Measurements from ENCODE around the gene POLA2.
"Not testable (repeated sequence)": the region's sequence is repeated elsewhere in the genome, so short reads cannot be mapped to it uniquely, and the experiment has no call there.

The POLA2 gene

GRCh38 chr11:65225279-65226102 lies 36.3 kb upstream of the POLA2 start:
- peak; percentile 29 to 47 for DNase-seq (ENCODE audit: low spot score in 2 of 2)
- Mint-ChIP-seq H3K4me3 (peak overlapping the region; percentile 79), H3K9me3 (peaks cover 3% of the 10 kb centered on the region), H3K4me1 (peaks cover 2% of the 10 kb centered on the region), H3K36me3 (no peaks in the 10 kb centered on the region), H3K27me3 (peaks cover 2% of the 10 kb centered on the region), H3K27ac (no peak overlapping the region)
- peak; percentile 87 for ATAC-seq (ENCODE audit: low read depth)

DNA sequence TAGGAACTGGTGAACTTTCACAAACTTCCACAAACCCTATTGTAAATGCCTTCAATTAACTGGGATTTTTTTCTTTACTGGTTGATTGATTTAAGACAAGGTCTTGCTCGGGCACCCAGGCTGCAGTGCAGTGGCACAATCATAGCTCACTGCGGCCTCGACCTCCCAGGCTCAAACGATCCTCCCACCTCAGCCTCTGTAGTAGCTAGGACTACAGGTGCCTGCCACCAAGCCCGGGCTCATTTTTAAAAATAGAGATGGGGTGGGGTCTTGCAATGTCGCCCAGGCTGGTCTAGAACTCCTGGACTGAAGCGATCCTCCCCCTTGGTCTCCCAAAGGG lies 35.7 kb upstream of the POLA2 start:
- no peak for DNase-seq (ENCODE audit: low spot score in 2 of 2)
- Mint-ChIP-seq H3K4me1 (peaks cover 2% of the 10 kb centered on the region), H3K27me3 (peaks cover 2% of the 10 kb centered on the region), H3K27ac (no peak overlapping the region), H3K4me3 (peak overlapping the region; percentile 79), H3K36me3 (no peaks in the 10 kb centered on the region), H3K9me3 (peaks cover 3% of the 10 kb centered on the region)
- ATAC-seq (ENCODE audit: low read depth): no peak

- Mint-ChIP-seq H3K9me3 (peaks cover 3% of the 10 kb centered on the region), H3K4me3 (no peak overlapping the region), H3K4me1 (peaks cover 2% of the 10 kb centered on the region), H3K27ac (no peak overlapping the region), H3K36me3 (no peaks in the 10 kb centered on the region), H3K27me3 (peaks cover 2% of the 10 kb centered on the region)
- ATAC-seq (ENCODE audit: low read depth) (no peak), DNase-seq (ENCODE audit: low spot score in 2 of 2) (no peak)
Measured at GRCh38 chr11:65227879-65228278, 33.9 kb upstream of the POLA2 start.

- ATAC-seq (ENCODE audit: low read depth): no peak
- no peak overlapping the region for H3K27ac Mint-ChIP-seq
- H3K27me3 Mint-ChIP-seq: no peaks in the 10 kb centered on the region
Measured at GRCh38 chr11:65236194-65237059, 25.3 kb upstream of the POLA2 start.

GRCh38 chr11:65238302-65238701 lies 23.5 kb upstream of the POLA2 start:
- not testable (repeated sequence) for H3K36me3 Mint-ChIP-seq; H3K4me1 Mint-ChIP-seq; H3K27me3 Mint-ChIP-seq; DNase-seq (ENCODE audit: low spot score in 2 of 2); ATAC-seq (ENCODE audit: low read depth); H3K27ac Mint-ChIP-seq; H3K4me3 Mint-ChIP-seq; H3K9me3 Mint-ChIP-seq

More at GRCh38 chr11:65236194-65237059, 25.3 kb upstream of the POLA2 start:
- Mint-ChIP-seq H3K4me3 (no peak overlapping the region), H3K36me3 (no peaks in the 10 kb centered on the region), H3K9me3 (no peaks in the 10 kb centered on the region), H3K4me1 (no peaks in the 10 kb centered on the region)
- DNase-seq (ENCODE audit: low spot score in 2 of 2): no peak

DNA sequence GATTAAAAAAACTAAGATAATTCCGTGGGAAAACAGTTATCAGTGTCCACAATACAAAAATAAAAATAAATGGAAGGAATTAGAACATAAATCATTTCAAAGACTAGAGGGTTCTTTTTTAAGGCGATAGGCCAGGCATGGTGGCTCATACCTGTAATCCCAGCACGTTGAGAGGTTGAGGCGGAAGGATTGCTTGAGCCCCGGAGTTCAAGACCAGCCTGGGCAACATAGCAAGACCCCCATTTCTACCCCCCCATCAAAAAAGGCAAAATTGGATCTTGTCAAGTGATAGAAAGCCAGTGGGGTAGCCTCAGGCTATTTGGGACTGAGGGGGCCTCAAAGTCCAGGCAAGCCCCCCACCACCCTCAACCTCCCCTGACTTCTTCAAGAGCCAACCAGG lies 20.6 kb upstream of the POLA2 start:
- ATAC-seq (ENCODE audit: low read depth) (no peak), DNase-seq (ENCODE audit: low spot score in 2 of 2) (no peak)
- Mint-ChIP-seq H3K9me3 (peaks cover 4% of the 10 kb centered on the region), H3K4me1 (no peaks in the 10 kb centered on the region), H3K27me3 (peaks cover 2% of the 10 kb centered on the region), H3K4me3 (no peak overlapping the region), H3K36me3 (peaks cover 3% of the 10 kb centered on the region), H3K27ac (no peak overlapping the region)

DNA sequence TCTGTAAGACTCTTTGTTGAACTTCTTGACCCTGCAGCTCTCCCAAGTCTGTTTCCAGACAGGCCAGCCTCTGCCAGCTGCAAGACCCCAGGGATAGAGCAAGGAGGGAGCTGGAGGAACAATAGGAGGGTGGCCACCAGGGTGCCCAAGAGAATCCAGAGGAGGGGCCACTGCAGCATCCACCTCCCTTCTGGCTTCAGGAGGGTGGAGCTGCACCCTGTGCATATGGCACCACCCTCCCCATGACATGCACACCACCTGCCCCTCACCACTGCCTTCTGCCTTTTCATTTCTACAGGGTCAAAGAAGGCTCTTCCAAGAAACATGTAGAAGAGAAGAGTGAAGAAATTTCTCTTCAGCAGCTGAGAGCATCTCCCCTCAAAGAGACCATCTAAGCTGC lies 20.1 kb upstream of the POLA2 start:
- DNase-seq (ENCODE audit: low spot score in 2 of 2) (no peak), ATAC-seq (ENCODE audit: low read depth) (no peak)
- Mint-ChIP-seq H3K27ac (no peak overlapping the region), H3K4me1 (no peaks in the 10 kb centered on the region), H3K36me3 (peaks cover 3% of the 10 kb centered on the region), H3K27me3 (peaks cover 2% of the 10 kb centered on the region), H3K9me3 (peaks cover 4% of the 10 kb centered on the region), H3K4me3 (no peak overlapping the region)

- Mint-ChIP-seq H3K27ac (no peak overlapping the region), H3K9me3 (peaks cover 4% of the 10 kb centered on the region), H3K27me3 (peaks cover 2% of the 10 kb centered on the region), H3K36me3 (peaks cover 3% of the 10 kb centered on the region), H3K4me1 (no peaks in the 10 kb centered on the region), H3K4me3 (no peak overlapping the region)
- no peak for ATAC-seq (ENCODE audit: low read depth)
- no peak for DNase-seq (ENCODE audit: low spot score in 2 of 2)
Measured at GRCh38 chr11:65242389-65242788, 19.4 kb upstream of the POLA2 start.

GRCh38 chr11:65243797-65244196 lies 18.0 kb upstream of the POLA2 start:
- Mint-ChIP-seq H3K27me3 (peaks cover 2% of the 10 kb centered on the region), H3K4me3 (no peak overlapping the region), H3K9me3 (peaks cover 4% of the 10 kb centered on the region), H3K4me1 (no peaks in the 10 kb centered on the region), H3K27ac (no peak overlapping the region), H3K36me3 (peaks cover 3% of the 10 kb centered on the region)
- ATAC-seq (ENCODE audit: low read depth) (no peak), DNase-seq (ENCODE audit: low spot score in 2 of 2) (no peak)

DNA sequence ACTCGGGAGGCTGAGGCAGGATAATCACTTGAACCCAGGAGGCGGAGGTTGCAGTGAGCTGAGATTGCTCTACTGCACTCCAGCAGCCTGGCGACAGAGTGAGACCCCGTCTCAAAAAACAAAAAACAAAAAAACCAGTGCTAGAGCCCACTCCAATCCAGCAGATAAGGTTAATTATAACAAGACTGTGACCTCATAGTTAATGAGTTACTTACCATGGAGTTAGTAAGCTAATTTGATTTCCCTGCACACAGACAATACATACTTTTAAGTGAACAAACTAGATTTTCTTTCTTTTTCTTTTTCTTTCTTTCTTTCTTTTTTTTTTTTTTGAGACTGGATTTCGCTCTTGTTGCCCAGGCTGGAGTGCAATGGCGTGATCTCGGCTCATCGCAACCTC lies 16.7 kb upstream of the POLA2 start:
- H3K27ac Mint-ChIP-seq; H3K9me3 Mint-ChIP-seq; DNase-seq (ENCODE audit: low spot score in 2 of 2); H3K27me3 Mint-ChIP-seq; H3K4me3 Mint-ChIP-seq; ATAC-seq (ENCODE audit: low read depth); H3K36me3 Mint-ChIP-seq; H3K4me1 Mint-ChIP-seq: not testable (repeated sequence)

GRCh38 chr11:65246506-65246905 lies 15.3 kb upstream of the POLA2 start:
- ATAC-seq (ENCODE audit: low read depth): no peak
- H3K9me3 Mint-ChIP-seq: peaks cover 4% of the 10 kb centered on the region
- H3K27me3 Mint-ChIP-seq: peaks cover 2% of the 10 kb centered on the region
- H3K36me3 Mint-ChIP-seq: peaks cover 3% of the 10 kb centered on the region
- no peak for DNase-seq (ENCODE audit: low spot score in 2 of 2)
- no peak overlapping the region for H3K4me3 Mint-ChIP-seq
- no peak overlapping the region for H3K27ac Mint-ChIP-seq
- H3K4me1 Mint-ChIP-seq: no peaks in the 10 kb centered on the region

- not testable (repeated sequence) for H3K4me3 Mint-ChIP-seq; H3K4me1 Mint-ChIP-seq; ATAC-seq (ENCODE audit: low read depth); H3K27me3 Mint-ChIP-seq; DNase-seq (ENCODE audit: low spot score in 2 of 2); H3K36me3 Mint-ChIP-seq; H3K27ac Mint-ChIP-seq; H3K9me3 Mint-ChIP-seq
Measured at GRCh38 chr11:65248184-65248710, 13.5 kb upstream of the POLA2 start.

- ATAC-seq (ENCODE audit: low read depth) (no peak), DNase-seq (ENCODE audit: low spot score in 2 of 2) (no peak)
- no peaks in the 10 kb centered on the region for H3K9me3 Mint-ChIP-seq
- H3K4me3 Mint-ChIP-seq: no peak overlapping the region
- H3K27ac Mint-ChIP-seq: no peak overlapping the region
- H3K36me3 Mint-ChIP-seq: no peaks in the 10 kb centered on the region
- peaks cover 3% of the 10 kb centered on the region for H3K27me3 Mint-ChIP-seq
- no peaks in the 10 kb centered on the region for H3K4me1 Mint-ChIP-seq
Measured at GRCh38 chr11:65251476-65251875, 10.3 kb upstream of the POLA2 start.

- ATAC-seq (ENCODE audit: low read depth): no peak
- Mint-ChIP-seq H3K36me3 (no peaks in the 10 kb centered on the region), H3K27me3 (peaks cover 3% of the 10 kb centered on the region), H3K4me1 (no peaks in the 10 kb centered on the region), H3K9me3 (no peaks in the 10 kb centered on the region), H3K4me3 (no peak overlapping the region), H3K27ac (no peak overlapping the region)
- no peak for DNase-seq (ENCODE audit: low spot score in 2 of 2)
Measured at GRCh38 chr11:65254724-65255123, 7.0 kb upstream of the POLA2 start.

Measured in memory B cell (primary cell).